Measurements from ENCODE around the gene PRDM16.

The PRDM16 gene

GRCh38 chr1:3428899-3429298 lies 359.9 kb downstream of the PRDM16 start:
- no peak for DNase-seq

- DNase-seq, result no peak
Measured at GRCh38 chr1:3429320-3429719, 360.3 kb downstream of the PRDM16 start.

GRCh38 chr1:3429766-3430165 lies 360.8 kb downstream of the PRDM16 start:
- DNase-seq, result no peak

GRCh38 chr1:3430406-3430805 lies 361.4 kb downstream of the PRDM16 start:
- DNase-seq, result no peak

GRCh38 chr1:3430820-3431219 lies 361.8 kb downstream of the PRDM16 start:
- no peak for DNase-seq

- DNase-seq, result no peak
Measured at GRCh38 chr1:3431266-3431665, 362.3 kb downstream of the PRDM16 start.

GRCh38 chr1:3431686-3432085 lies 362.7 kb downstream of the PRDM16 start:
- no peak for DNase-seq

- no peak for DNase-seq
Measured at GRCh38 chr1:3432306-3432705, 363.3 kb downstream of the PRDM16 start.

- DNase-seq, result no peak
Measured at GRCh38 chr1:3433076-3433475, 364.1 kb downstream of the PRDM16 start.

GRCh38 chr1:3433596-3434320 lies 364.8 kb downstream of the PRDM16 start:
- no peak for DNase-seq

GRCh38 chr1:3434406-3435110 lies 365.6 kb downstream of the PRDM16 start:
- no peak for DNase-seq

- DNase-seq, result no peak
Measured at GRCh38 chr1:3435666-3436065, 366.7 kb downstream of the PRDM16 start.

- DNase-seq, result no peak
Measured at GRCh38 chr1:3436451-3436850, 367.4 kb downstream of the PRDM16 start.

- DNase-seq, result no peak
Measured at GRCh38 chr1:3436901-3437300, 367.9 kb downstream of the PRDM16 start.

GRCh38 chr1:3438661-3439180 lies 369.7 kb downstream of the PRDM16 start:
- DNase-seq, result no peak

- DNase-seq, result no peak
Measured at GRCh38 chr1:3439346-3440299, 370.6 kb downstream of the PRDM16 start.

- no peak for DNase-seq
Measured at GRCh38 chr1:3440300-3440681, 371.3 kb downstream of the PRDM16 start.

- DNase-seq, result no peak
Measured at GRCh38 chr1:3440711-3441409, 371.9 kb downstream of the PRDM16 start.

- no peak for DNase-seq
Measured at GRCh38 chr1:3441410-3441847, 372.4 kb downstream of the PRDM16 start.

- DNase-seq, result no peak
Measured at GRCh38 chr1:3441880-3442279, 372.9 kb downstream of the PRDM16 start.

GRCh38 chr1:3442331-3442730 lies 373.3 kb downstream of the PRDM16 start:
- DNase-seq, result no peak

- no peak for DNase-seq
Measured at GRCh38 chr1:3442901-3443300, 373.9 kb downstream of the PRDM16 start.

- DNase-seq, result no peak
Measured at GRCh38 chr1:3443807-3444206, 374.8 kb downstream of the PRDM16 start.
